K562 (cell line): ENCODE data around the gene FKRP. TPM values are rescaled to one million over a fixed set of nuclear protein-coding genes. Genes with fewer than 3 reads are reported as not detected.
A peak's percentile ranks its signal among the peaks of the same experiment; 100 is the strongest.

Experiments used
- BHLHE40 ChIP-seq: IDR thresholded peaks from 2 replicates; pipeline ENCODE4 v1.6.1; 2011; ENCODE audit warnings: low read length, improper control_type of control experiment
- GTF2F1 ChIP-seq: IDR thresholded peaks from 2 replicates; pipeline ENCODE4 v1.6.1; 2011; ENCODE audit warnings: low read depth, low read length, improper control_type of control experiment
- KLF13 ChIP-seq: fragments of 450-650 bp; IDR thresholded peaks from 2 replicates; pipeline ENCODE4 v1.6.1; 2016; ENCODE audit warnings: missing genetic modification characterization, low read depth, mild to moderate bottlenecking, missing compliant biosample characterization, moderate library complexity, borderline replicate concordance
- LCOR ChIP-seq: sonication (generic); formaldehyde crosslinking; IDR thresholded peaks from 2 replicates; pipeline ENCODE4 v1.8.0; 2022; ENCODE audit warnings: mild to moderate bottlenecking, missing genetic modification reagents
- MAFG ChIP-seq: fragments of 450-650 bp; conservative IDR thresholded peaks from 2 replicates; pipeline ENCODE4 v1.6.1; 2016; ENCODE audit warnings: missing genetic modification characterization, missing compliant biosample characterization
- MAFK ChIP-seq: IDR thresholded peaks from 2 replicates; pipeline ENCODE4 v1.6.1; 2011; ENCODE audit warnings: low read length, improper control_type of control experiment
- NONO ChIP-seq, 2 experiments: fragments of 200-400 bp in 1 of 2; fragments of 450-650 bp in 1 of 2; formaldehyde crosslinking in 1 of 2; IDR thresholded peaks; 2 replicates each; pipeline ENCODE4 v1.6.1; 2017; ENCODE audit warnings: low read depth in 2 of 2, mild to moderate bottlenecking in 2 of 2, moderate library complexity in 2 of 2, low read length in 1 of 2
- PATZ1 ChIP-seq: fragments of 250-450 bp; sonication (Bioruptor Pico); IDR thresholded peaks from 2 replicates; pipeline ENCODE4 v1.5.0; 2020; ENCODE audit warnings: mild to moderate bottlenecking, borderline replicate concordance
- RBBP5 ChIP-seq: fragments of 200-600 bp; sonication (generic); IDR thresholded peaks from 2 replicates; pipeline ENCODE4 v1.6.1; 2012; ENCODE audit warnings: borderline replicate concordance, mild to moderate bottlenecking, low read length, control low read depth, inconsistent platforms; ENCODE audit not compliant: insufficient read depth, poor library complexity, severe bottlenecking
- SNAPC5 ChIP-seq: fragments of 250-450 bp; sonication (Bioruptor Pico); IDR thresholded peaks from 2 replicates; pipeline ENCODE4 v1.8.0; 2021; ENCODE audit warnings: moderate library complexity, mild to moderate bottlenecking, inconsistent platforms
- TBL1XR1 ChIP-seq, 2 experiments: IDR thresholded peaks; 2 replicates each; pipeline ENCODE4 v1.6.1; 2012; ENCODE audit warnings: improper control_type of control experiment in 2 of 2, low read length in 2 of 2, mild to moderate bottlenecking in 1 of 2
- TOE1 ChIP-seq, 2 experiments: fragments of 450-650 bp in 1 of 2; sonication (generic) in 1 of 2; formaldehyde crosslinking in 1 of 2; IDR thresholded peaks; 2 replicates each; pipeline versions ENCODE4 v1.7.1 to v1.8.0; 2016 to 2022; ENCODE audit warnings: borderline replicate concordance in 2 of 2, mild to moderate bottlenecking in 2 of 2, antibody characterized with exemption in 1 of 2, inconsistent platforms in 1 of 2, low read depth in 1 of 2, missing genetic modification reagents in 1 of 2, moderate library complexity in 1 of 2
- ZBTB2 ChIP-seq: fragments of 450-650 bp; IDR thresholded peaks from 2 replicates; pipeline ENCODE4 v1.6.1; 2016; ENCODE audit warnings: antibody characterized with exemption
- ZMIZ1 ChIP-seq, 2 experiments: fragments of 150-350 bp in 1 of 2; IDR thresholded peaks; 2 replicates each; pipeline ENCODE4 v1.6.1; 2012 to 2016; ENCODE audit warnings: low read depth in 2 of 2, low read length in 2 of 2, mild to moderate bottlenecking in 1 of 2, moderate library complexity in 1 of 2
- ZNF449 ChIP-seq: fragments of 250-450 bp; sonication (Bioruptor Pico); IDR thresholded peaks from 2 replicates; pipeline ENCODE4 v1.8.0; 2022; ENCODE audit warnings: moderate library complexity, mild to moderate bottlenecking, inconsistent platforms
- polyA plus RNA-seq, 8 experiments: library from polyadenylated mRNA; depleted of rRNA in 4 of 8; stranded (reverse) in 5 of 8; unstranded in 3 of 8; fragments of >200 nt; fragmentation: Nextera tagmentation in 2 of 8; fragmentation: Illumina TruSeq in 1 of 8; extraction: Ambion mirVana in 2 of 8; extraction: Trizol in 1 of 8; gene quantifications; 2 replicates each; pipeline versions ENCODE4 v1.2.1 to v1.2.3, GENCODE V29; 2011 to 2014; ENCODE audit warnings: inconsistent platforms in 1 of 8, missing spikeins in 1 of 8
- total RNA-seq, 7 experiments: library from RNA; depleted of rRNA in 6 of 7; stranded (reverse); fragments of >200 nt in 6 of 7; fragmentation: Illumina TruSeq in 2 of 7; extraction: Trizol in 2 of 7; gene quantifications; 2 replicates each; pipeline versions ENCODE4 v1.2.1 to v1.2.3, GENCODE V29; 2011 to 2021; ENCODE audit warnings: low replicate concordance in 1 of 7

Gene FKRP
- total and polyA plus RNA-seq, 9 of the 15 experiments (the other 6 are each of a cell fraction or from before 2014, with no cell fraction given): 0.68 to 16.1 (median 6.5) TPM

- peak in 1 of 2 experiments; percentile 10; a peak in 1 of 4 replicates for TF ChIP-seq ZMIZ1 (IDR thresholded peaks at IDR 0.05; ENCODE audit: low read depth in 2 of 2, low read length in 2 of 2)
- TF ChIP-seq KLF13 (tag): peak; percentile 55; the same call in 1 of the 2 replicates
- peak; percentile 90 for TF ChIP-seq MAFK
- peak; percentile 68 for TF ChIP-seq LCOR (CRISPR knock-in tag)
- 0 out of 2 replicates have a peak, but pooled peaks have one; percentile 14 for TF ChIP-seq GTF2F1
- peak; percentile 72; the same call in 1 of the 2 replicates for TF ChIP-seq PATZ1
- TF ChIP-seq RBBP5: no peak
- TF ChIP-seq TOE1 (IDR thresholded peaks at IDR 0.05; ENCODE audit: borderline replicate concordance): peak; percentile 38; the same call in 1 of the 2 replicates
- TF ChIP-seq TOE1 (CRISPR knock-in tag; IDR thresholded peaks at IDR 0.05; ENCODE audit: borderline replicate concordance, low read depth): no peak
- 0 out of 2 replicates have a peak, but pooled peaks have one; percentile 17 for TF ChIP-seq ZNF449 (CRISPR knock-in tag)
- TF ChIP-seq NONO (IDR thresholded peaks at IDR 0.05; ENCODE audit: low read depth in 2 of 2, low read length in 1 of 2): no peak
- peak; percentile 75; the same call in 1 of the 2 replicates for TF ChIP-seq ZBTB2
- TF ChIP-seq TBL1XR1 (IDR thresholded peaks at IDR 0.05; ENCODE audit: low read length in 2 of 2): peak; percentile 11 to 67; a peak in 3 of 4 replicates
- peak; percentile 86 for TF ChIP-seq BHLHE40
- TF ChIP-seq SNAPC5 (CRISPR knock-in tag): no peak
- peak; percentile 98 for TF ChIP-seq MAFG (tag)
Observed at GRCh38 chr19:46786236-46787039, 40.6 kb downstream of the FKRP start (continued).
